Activated CD8-positive, alpha-beta memory T cell treated with anti-CD3 and anti-CD28 coated beads, Interleukin-2, amount 50 U/mL, for 24 hours (primary cell): ENCODE data around the gene ARID4B.
"Not testable (repeated sequence)": the region's sequence is repeated elsewhere in the genome, so short reads cannot be mapped to it uniquely, and the experiment has no call there.

Experiments used
- DNase-seq: peaks from one replicate; pipeline ENCODE4 v3.0.0-alpha.2; 2020; ENCODE audit errors: extremely low read depth

ARID4B gene

GRCh38 chr1:235296729-235297128, 31.2 kb downstream of the ARID4B start:
- no peak for DNase-seq

GRCh38 chr1:235295902-235296350, 32.1 kb downstream of the ARID4B start:
- DNase-seq: no peak

GRCh38 chr1:235293322-235293942, 34.5 kb downstream of the ARID4B start:
- no peak for DNase-seq

GRCh38 chr1:235292790-235293189, 35.2 kb downstream of the ARID4B start:
- no peak for DNase-seq

- DNase-seq: no peak
Observed at GRCh38 chr1:235291599-235292091, 36.3 kb downstream of the ARID4B start.

- DNase-seq: no peak
Observed at GRCh38 chr1:235290740-235291502, 37.1 kb downstream of the ARID4B start.

- no peak for DNase-seq
Observed at GRCh38 chr1:235289859-235290739, 37.9 kb downstream of the ARID4B start.

GRCh38 chr1:235287208-235287882, 40.6 kb downstream of the ARID4B start:
- no peak for DNase-seq

GRCh38 chr1:235286667-235287066, 41.3 kb downstream of the ARID4B start:
- DNase-seq: no peak

GRCh38 chr1:235284231-235284769, 43.7 kb downstream of the ARID4B start:
- DNase-seq: no peak

- DNase-seq: not testable (repeated sequence)
Observed at GRCh38 chr1:235283636-235284035, 44.3 kb downstream of the ARID4B start.

GRCh38 chr1:235280467-235280866, 47.5 kb downstream of the ARID4B start:
- no peak for DNase-seq

- DNase-seq: no peak
Observed at GRCh38 chr1:235279694-235280093, 48.3 kb downstream of the ARID4B start.

- DNase-seq: no peak
Observed at GRCh38 chr1:235278915-235279292, 49.1 kb downstream of the ARID4B start.

- DNase-seq: no peak
Observed at GRCh38 chr1:235278233-235278914, 49.6 kb downstream of the ARID4B start.

GRCh38 chr1:235277709-235278108, 50.3 kb downstream of the ARID4B start:
- DNase-seq: no peak

GRCh38 chr1:235275836-235276235, 52.1 kb downstream of the ARID4B start:
- DNase-seq: no peak

- DNase-seq: no peak
Observed at GRCh38 chr1:235275223-235275622, 52.8 kb downstream of the ARID4B start.

GRCh38 chr1:235272851-235273250, 55.1 kb downstream of the ARID4B start:
- DNase-seq: no peak

GRCh38 chr1:235270625-235271024, 57.4 kb downstream of the ARID4B start:
- no peak for DNase-seq

GRCh38 chr1:235269990-235270389, 58.0 kb downstream of the ARID4B start:
- not testable (repeated sequence) for DNase-seq
